Measurements from ENCODE around the gene GK2.

The GK2 gene

DNA sequence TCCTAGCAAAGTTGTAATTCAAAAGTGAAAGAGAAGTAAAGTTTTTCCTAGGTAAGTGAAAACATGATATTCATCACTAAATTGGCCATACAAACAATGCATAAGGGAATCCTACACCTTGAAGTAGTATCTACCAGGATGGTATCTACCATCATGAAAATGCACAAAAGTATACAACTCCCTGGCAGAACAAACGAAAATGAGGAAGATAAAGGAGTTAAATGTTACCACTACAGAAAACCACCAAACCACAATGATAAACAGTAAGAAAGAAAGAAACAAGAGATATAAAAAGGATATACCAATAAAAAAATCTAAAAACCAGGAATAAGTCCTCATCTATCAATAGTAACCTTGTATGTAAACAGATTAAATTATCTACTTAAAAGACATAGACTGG is 26.9 kb downstream of the GK2 start:
- no peak for DNase-seq

DNA sequence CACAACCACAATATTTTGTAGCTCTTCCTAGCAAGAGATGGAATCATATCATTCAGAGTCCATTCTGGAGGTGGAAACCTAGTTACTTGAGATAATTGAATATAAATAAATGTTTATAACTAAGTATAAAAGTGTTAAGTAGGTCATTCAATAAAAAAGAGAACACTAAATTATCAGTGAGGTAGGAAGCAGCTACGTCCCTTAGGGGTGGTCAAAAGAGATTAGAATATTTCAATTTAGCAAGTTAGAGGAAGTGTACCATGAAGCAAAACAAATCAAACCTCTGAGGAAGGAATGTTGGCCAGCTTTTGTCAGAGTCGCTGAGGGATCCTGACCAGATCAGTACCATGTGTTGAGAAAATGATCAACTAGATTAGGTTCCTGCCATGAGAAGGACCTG is 38.0 kb downstream of the GK2 start:
- no peak for DNase-seq

GRCh38 chr4:79367096-79367495 is 40.9 kb downstream of the GK2 start:
- no peak for DNase-seq

- DNase-seq, result no peak
These were observed 41.6 kb downstream of the GK2 start for GRCh38 chr4:79366422-79366821.

GRCh38 chr4:79364061-79364460 is 44.0 kb downstream of the GK2 start:
- DNase-seq, result no peak

GRCh38 chr4:79362626-79363025 is 45.4 kb downstream of the GK2 start:
- no peak for DNase-seq

DNA sequence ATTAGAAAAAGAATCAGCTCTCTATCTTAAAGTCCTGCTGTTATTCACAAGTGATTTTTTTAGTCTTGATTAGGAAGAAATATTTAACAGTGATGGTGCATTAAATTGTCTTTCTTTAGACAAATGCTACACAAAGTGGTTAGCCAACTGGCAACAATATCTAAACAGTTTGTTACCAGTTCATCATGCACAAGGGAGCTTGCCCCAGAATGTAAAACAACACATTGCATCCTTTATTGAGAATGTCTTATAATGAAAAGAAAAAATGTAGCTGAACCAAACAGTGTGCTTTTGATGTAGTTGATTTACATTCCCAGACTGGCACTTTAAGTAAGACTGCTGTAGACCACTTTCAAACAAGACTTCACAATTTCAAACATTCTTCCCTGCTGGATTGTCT is 48.0 kb downstream of the GK2 start:
- no peak for DNase-seq

DNA sequence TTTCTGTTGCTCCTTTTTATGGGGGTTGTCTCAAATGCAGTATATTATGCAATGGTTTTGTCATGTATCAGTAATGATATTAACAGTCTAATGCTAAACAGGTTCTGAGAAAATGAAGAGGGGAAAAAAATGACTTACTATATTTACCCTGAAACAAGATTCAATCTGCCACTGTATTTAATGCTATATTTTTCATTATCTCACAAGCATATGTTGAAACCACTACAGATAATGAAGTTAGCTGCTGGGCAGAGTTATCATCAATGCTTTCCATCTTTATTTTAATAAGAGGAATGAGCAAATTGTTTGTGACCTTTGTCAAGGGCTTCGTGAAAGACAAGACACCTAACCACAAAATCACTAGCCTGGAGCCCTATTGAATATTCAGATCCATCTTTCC is 49.6 kb downstream of the GK2 start:
- DNase-seq, result no peak

DNA sequence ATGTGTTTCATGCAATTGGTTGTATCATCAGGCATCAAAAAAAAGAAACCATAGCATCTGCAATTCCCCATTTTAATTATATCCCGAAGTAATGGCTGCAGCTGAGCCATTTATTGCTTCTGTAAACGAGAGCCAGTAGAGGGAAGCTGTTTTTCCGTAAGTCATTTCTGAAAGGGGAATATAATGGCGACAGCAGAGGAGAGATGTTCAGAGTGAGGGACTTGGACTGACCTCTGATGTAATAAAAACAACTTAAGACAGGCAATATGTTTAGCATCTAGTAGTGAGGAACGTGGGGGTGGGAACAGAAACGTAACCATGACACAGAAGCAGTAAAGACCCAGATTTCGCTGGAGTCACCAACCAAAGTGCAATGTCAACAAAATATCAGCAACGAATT is 50.7 kb downstream of the GK2 start:
- DNase-seq, result no peak
